GM21723 (cell line): ENCODE measurements around the gene MTHFR.
A peak's percentile ranks its signal among the peaks of the same experiment; 100 is the strongest.

ENCODE experiments used
- ATAC-seq: cut with Tn5 transposase; IDR thresholded peaks from one replicate; pipeline ENCODE4 v1.9.1; 2021; ENCODE audit warnings: mild to moderate bottlenecking, moderate library complexity; ENCODE audit not compliant: unreplicated experiment

Gene MTHFR

DNA sequence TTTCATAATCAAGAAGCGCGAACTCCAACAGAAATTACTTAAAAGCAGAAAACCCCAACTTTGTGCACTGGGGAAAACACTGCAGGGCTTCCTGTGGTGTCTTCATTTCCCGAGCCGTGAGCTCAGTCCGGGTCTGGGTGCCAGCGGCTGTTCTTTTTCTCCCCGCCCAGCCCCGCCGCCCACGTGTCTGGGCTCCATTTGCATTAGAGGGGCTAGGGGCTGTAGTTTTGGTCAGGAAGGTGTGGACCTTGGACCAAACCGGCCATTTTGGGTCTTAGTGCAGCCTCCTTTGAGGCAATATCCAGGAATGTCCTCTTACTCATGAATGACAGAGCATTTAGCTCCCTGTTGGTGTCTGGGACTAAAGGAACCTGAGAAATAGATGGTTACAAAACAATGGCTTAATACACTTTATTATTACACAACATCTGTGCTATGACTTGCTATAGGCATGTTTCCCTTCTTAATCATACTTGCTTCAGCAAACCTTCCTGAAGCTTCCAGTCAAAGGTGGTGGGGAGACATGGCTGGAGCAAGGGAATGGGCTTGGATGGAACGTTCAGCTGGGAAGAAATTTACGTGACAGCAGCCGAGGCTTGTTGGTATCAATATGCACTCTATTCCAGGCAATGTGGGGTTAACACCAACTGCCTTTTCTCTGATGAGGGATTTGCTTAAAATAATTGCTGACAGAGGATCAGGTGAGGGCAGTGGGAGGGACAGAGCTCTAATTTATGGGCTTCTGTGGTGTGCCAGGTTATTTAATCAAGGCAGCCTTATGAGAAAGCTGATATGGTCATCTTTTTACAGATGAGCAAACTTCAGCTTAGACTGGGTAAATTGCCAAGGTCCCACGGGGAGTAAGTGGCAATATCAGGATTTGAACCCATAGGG is 68.8 kb downstream of the MTHFR start:
- ATAC-seq: peak; percentile 34

- peak; percentile 59 for ATAC-seq
Measured at GRCh38 chr1:11735854-11736745, 69.7 kb downstream of the MTHFR start, which contains the start of gene AGTRAP. AGTRAP (plus strand) TSS chr1:11736136; CDS start chr1:11736209, 73 bp downstream.
